Mesenchymal stem cell (in vitro differentiated cells and primary cell): Measurements from ENCODE around the gene GNAI1.

Source experiments
- DNase-seq: peaks from one replicate; pipeline ENCODE4 v3.0.0-alpha.2; 2013
- H2AFZ ChIP-seq: one replicate; pipeline ENCODE4 v1.6.1; 2013; ENCODE audit warnings: low read depth, mild to moderate bottlenecking, control low read depth, inconsistent platforms, low read length, moderate library complexity
- H2AK5ac ChIP-seq: 2 replicates; pipeline ENCODE4 v1.6.1; 2013; ENCODE audit warnings: low read length, moderate library complexity, mild to moderate bottlenecking, inconsistent platforms; ENCODE audit not compliant: severe bottlenecking
- H2BK120ac ChIP-seq: one replicate; pipeline ENCODE4 v1.6.1; 2013; ENCODE audit warnings: low read depth, mild to moderate bottlenecking, inconsistent platforms, low read length, moderate library complexity
- H2BK12ac ChIP-seq, 2 experiments: one replicate each; pipeline ENCODE4 v1.6.1; 2013; ENCODE audit warnings: inconsistent platforms in 2 of 2, low read length in 2 of 2, mild to moderate bottlenecking in 2 of 2, moderate library complexity in 2 of 2, control low read depth in 1 of 2
- H2BK15ac ChIP-seq: one replicate; pipeline ENCODE4 v1.6.1; 2013; ENCODE audit warnings: mild to moderate bottlenecking, low read depth, inconsistent platforms; ENCODE audit not compliant: poor library complexity, severe bottlenecking
- H2BK5ac ChIP-seq: 2 replicates; pipeline ENCODE4 v1.6.1; 2013; ENCODE audit warnings: low read depth, mild to moderate bottlenecking, low read length, control low read depth, inconsistent platforms; ENCODE audit not compliant: poor library complexity, severe bottlenecking
- H3K14ac ChIP-seq, 2 experiments: one replicate each; pipeline ENCODE4 v1.6.1; 2013; ENCODE audit warnings: inconsistent platforms in 2 of 2, low read length in 2 of 2, control low read depth in 1 of 2, mild to moderate bottlenecking in 1 of 2, moderate library complexity in 1 of 2
- H3K18ac ChIP-seq, 2 experiments: one replicate each; pipeline ENCODE4 v1.6.1; 2013; ENCODE audit warnings: inconsistent platforms in 2 of 2, low read length in 2 of 2, control low read depth in 1 of 2, low read depth in 1 of 2, mild to moderate bottlenecking in 1 of 2
- H3K23ac ChIP-seq, 2 experiments: one replicate each; pipeline ENCODE4 v1.6.1; 2013; ENCODE audit warnings: inconsistent platforms in 2 of 2, low read length in 2 of 2, mild to moderate bottlenecking in 2 of 2, moderate library complexity in 2 of 2, control low read depth in 1 of 2
- H3K27ac ChIP-seq: 2 replicates; pipeline ENCODE4 v1.5.1; 2013; ENCODE audit warnings: mild to moderate bottlenecking, moderate library complexity, low read length, control low read depth, inconsistent platforms; ENCODE audit not compliant: poor library complexity, severe bottlenecking
- H3K27me3 ChIP-seq, 2 experiments: 2 replicates each; pipeline versions ENCODE4 v1.6.1 to v1.7.0; 2013; ENCODE audit warnings: low read length in 2 of 2, mild to moderate bottlenecking in 2 of 2, moderate library complexity in 2 of 2, control low read depth in 1 of 2, inconsistent platforms in 1 of 2; ENCODE audit not compliant: control insufficient read depth in 1 of 2, insufficient read depth in 1 of 2
- H3K36me3 ChIP-seq, 2 experiments: 2 replicates each; pipeline versions ENCODE4 v1.6.1 to v1.7.0; 2013; ENCODE audit warnings: low read length in 2 of 2, control low read depth in 1 of 2, inconsistent platforms in 1 of 2, low read depth in 1 of 2, mild to moderate bottlenecking in 1 of 2; ENCODE audit not compliant: insufficient read depth in 2 of 2, control insufficient read depth in 1 of 2
- H3K4ac ChIP-seq, 2 experiments: one replicate each; pipeline ENCODE4 v1.6.1; 2013; ENCODE audit warnings: inconsistent platforms in 2 of 2, low read length in 2 of 2, mild to moderate bottlenecking in 2 of 2, moderate library complexity in 2 of 2, control low read depth in 1 of 2, low read depth in 1 of 2
- H3K4me1 ChIP-seq: 2 replicates; pipeline ENCODE4 v1.6.1; 2013; ENCODE audit warnings: low read depth, low read length, control low read depth; ENCODE audit not compliant: control insufficient read depth, insufficient read depth
- H3K4me2 ChIP-seq: 2 replicates; pipeline ENCODE4 v1.6.1; 2013; ENCODE audit warnings: low read length, mild to moderate bottlenecking, inconsistent platforms; ENCODE audit not compliant: poor library complexity, severe bottlenecking
- H3K4me3 ChIP-seq, 2 experiments: 2 replicates each; pipeline versions ENCODE4 v1.5.1 to v1.7.0; 2013; ENCODE audit warnings: low read length in 2 of 2, mild to moderate bottlenecking in 2 of 2, control low read depth in 1 of 2, low read depth in 1 of 2; ENCODE audit not compliant: insufficient read depth in 1 of 2
- H3K79me1 ChIP-seq: replicated peaks from 2 replicates; pipeline ENCODE4 v1.6.1; 2013; ENCODE audit warnings: mild to moderate bottlenecking, control low read depth, low read length, inconsistent platforms; ENCODE audit not compliant: poor library complexity, severe bottlenecking
- H3K9ac ChIP-seq: 2 replicates; pipeline ENCODE4 v1.7.0; 2013; ENCODE audit warnings: mild to moderate bottlenecking, low read length, moderate library complexity
- H3K9me3 ChIP-seq: 2 replicates; pipeline ENCODE4 v1.7.0; 2013; ENCODE audit warnings: mild to moderate bottlenecking, low read length; ENCODE audit not compliant: control insufficient read depth
- H4K8ac ChIP-seq: one replicate; pipeline ENCODE4 v1.6.1; 2013; ENCODE audit warnings: inconsistent platforms, mild to moderate bottlenecking, low read length, moderate library complexity
- H4K91ac ChIP-seq: one replicate; pipeline ENCODE4 v1.6.1; 2013; ENCODE audit warnings: mild to moderate bottlenecking, low read length, inconsistent platforms
- WGBS: methylation state at CpG from one replicate; pipeline ENCODE4 v1.1.7; 2013; ENCODE audit warnings: mixed read lengths; 5-methylcytosine and 5-hydroxymethylcytosine counted together

GNAI1 gene

DNA sequence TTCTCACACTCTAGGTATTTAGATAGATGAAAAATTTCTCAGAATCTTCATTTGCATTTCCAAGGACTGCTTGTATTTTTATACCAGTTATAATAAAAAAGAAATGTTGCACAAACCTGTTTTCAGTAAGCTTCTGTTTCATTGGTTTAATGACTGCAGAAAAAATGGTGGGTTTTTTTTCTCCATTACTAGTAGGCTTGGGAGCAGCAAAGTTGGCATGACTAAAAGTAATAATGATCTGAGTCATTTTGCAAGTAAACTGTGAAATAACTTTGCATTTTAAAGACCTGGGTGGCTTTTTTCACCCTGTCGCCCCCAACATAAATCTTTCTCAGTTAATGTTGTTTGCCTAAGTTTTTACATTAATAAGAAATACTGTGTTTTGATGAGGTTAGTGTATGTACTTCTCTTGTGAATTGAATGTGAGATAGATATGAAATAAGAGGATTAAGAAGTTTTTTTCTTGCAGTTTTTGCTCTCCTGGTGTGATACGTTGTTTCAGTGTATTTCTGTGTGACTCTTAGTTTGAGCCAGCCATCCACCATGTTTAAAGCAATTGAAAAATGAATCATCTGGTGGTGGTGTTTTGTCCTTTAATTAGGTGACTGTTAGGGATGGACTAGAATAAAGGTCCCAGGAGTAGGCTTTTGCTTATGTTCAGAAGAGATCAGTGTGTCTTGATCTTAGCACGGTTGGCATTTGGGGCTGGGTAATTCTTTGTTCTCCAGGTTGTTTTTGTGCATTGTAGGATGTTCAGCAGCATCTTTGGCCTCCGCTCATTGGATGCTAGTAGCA, 1.8 kb downstream of the GNAI1 start:
- DNase-seq, result peak; percentile 54
- H3K79me1 ChIP-seq, result no peaks in the 10 kb centered on the region
- H2BK5ac ChIP-seq, result no peak overlapping the region
- H2BK12ac ChIP-seq, result no peak overlapping the region
- H3K18ac ChIP-seq, result peak overlapping the region; percentile 7 to 76
- H3K27ac ChIP-seq, result peak overlapping the region; percentile 5
- H3K27me3 ChIP-seq, result no peaks in the 10 kb centered on the region
- H4K8ac ChIP-seq, result no peak overlapping the region
- H3K4ac ChIP-seq, result peak overlapping the region in 1 of 2 experiments; percentile 28
- H3K4me1 ChIP-seq, result peaks cover 3% of the 10 kb centered on the region
- H3K14ac ChIP-seq, result peak overlapping the region in 1 of 2 experiments; percentile 41
- no peak overlapping the region for H2AFZ ChIP-seq
- H3K9me3 ChIP-seq, result no peaks in the 10 kb centered on the region
- H2BK15ac ChIP-seq, result no peak overlapping the region
- H3K4me2 ChIP-seq, result peak overlapping the region; percentile 44
- H2AK5ac ChIP-seq, result no peak overlapping the region
- no peak overlapping the region for H2BK120ac ChIP-seq
- 10% methylated on average over 2 of the region's 4 CpGs for WGBS
- H4K91ac ChIP-seq, result no peak overlapping the region
- H3K36me3 ChIP-seq, result no peaks in the 10 kb centered on the region
- peak overlapping the region in 1 of 2 experiments; percentile 98 for H3K4me3 ChIP-seq
- H3K23ac ChIP-seq, result no peak overlapping the region
- peak overlapping the region; percentile 97 for H3K9ac ChIP-seq

DNA sequence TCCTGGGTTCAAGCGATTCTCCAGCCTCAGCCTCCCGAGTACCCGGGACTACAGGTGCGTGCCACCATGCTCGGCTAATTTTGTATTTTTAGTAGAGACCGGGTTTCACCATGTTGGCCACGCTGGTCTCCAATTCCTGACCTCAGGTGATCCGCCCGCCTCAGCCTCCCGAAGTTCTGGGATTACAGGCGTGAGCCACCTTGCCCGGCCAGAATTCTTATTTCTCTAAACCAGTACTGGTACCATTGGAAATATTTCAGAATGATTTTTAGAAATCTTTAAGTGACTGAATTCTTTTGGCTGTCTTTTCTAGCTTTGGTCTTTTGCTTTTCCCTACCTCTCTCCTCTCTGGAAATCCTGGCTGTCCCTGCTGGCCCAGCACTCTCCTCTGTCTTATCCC, 2.8 kb downstream of the GNAI1 start:
- Histone ChIP-seq H3K18ac (peak overlapping the region; percentile 8 to 62), H3K36me3 (no peaks in the 10 kb centered on the region), H3K4ac (no peak overlapping the region), H3K27ac (no peak overlapping the region), H3K4me2 (no peak overlapping the region), H3K27me3 (no peaks in the 10 kb centered on the region), H3K4me1 (peaks cover 3% of the 10 kb centered on the region), H3K23ac (no peak overlapping the region), H2BK5ac (no peak overlapping the region), H2BK12ac (no peak overlapping the region), H2AFZ (no peak overlapping the region), H3K9me3 (no peaks in the 10 kb centered on the region), H4K8ac (no peak overlapping the region), H2BK120ac (no peak overlapping the region), H3K4me3 (no peak overlapping the region), H3K9ac (no peak overlapping the region), H4K91ac (no peak overlapping the region), H3K79me1 (no peaks in the 10 kb centered on the region), H2BK15ac (no peak overlapping the region), H2AK5ac (no peak overlapping the region), H3K14ac (no peak overlapping the region)
- WGBS, result 81% methylated on average over 11 of the region's 12 CpGs
- no peak for DNase-seq

DNA sequence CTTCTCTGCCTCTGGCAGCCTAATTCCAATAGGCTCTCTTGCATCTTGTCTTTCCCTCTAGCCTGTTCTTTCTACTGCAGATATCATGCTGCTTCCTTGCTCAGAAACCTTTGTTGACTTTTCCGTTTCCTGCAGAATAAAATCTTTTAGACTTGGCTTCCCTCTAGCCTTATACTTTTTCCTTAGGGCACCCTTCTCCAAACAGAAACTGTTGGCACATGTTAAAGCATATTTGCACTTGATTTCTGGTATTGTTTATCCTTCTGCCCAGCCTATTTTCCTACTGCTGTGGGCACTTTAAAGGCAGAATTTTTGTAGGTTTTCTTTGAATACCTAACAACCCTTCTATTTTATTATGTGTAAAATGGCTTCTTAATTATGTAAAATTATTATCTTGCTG, 4.6 kb downstream of the GNAI1 start:
- no peak for DNase-seq
- Histone ChIP-seq H2BK15ac (no peak overlapping the region), H3K9ac (peak overlapping the region; percentile 10), H2BK120ac (no peak overlapping the region), H3K4me1 (peaks cover 3% of the 10 kb centered on the region), H3K4me3 (peak overlapping the region in 1 of 2 experiments; percentile 11), H4K8ac (no peak overlapping the region), H3K9me3 (no peaks in the 10 kb centered on the region), H3K79me1 (no peaks in the 10 kb centered on the region), H3K4ac (no peak overlapping the region), H3K27ac (peak overlapping the region; percentile 40), H3K14ac (no peak overlapping the region), H3K36me3 (no peaks in the 10 kb centered on the region), H3K4me2 (peak overlapping the region; percentile 28), H4K91ac (no peak overlapping the region), H3K27me3 (no peaks in the 10 kb centered on the region), H2BK5ac (no peak overlapping the region), H2AK5ac (no peak overlapping the region), H3K23ac (no peak overlapping the region), H3K18ac (peak overlapping the region in 1 of 2 experiments; percentile 62), H2AFZ (no peak overlapping the region), H2BK12ac (no peak overlapping the region)
- WGBS, result 33% methylated on average over 1 of the region's 1 CpG

DNA sequence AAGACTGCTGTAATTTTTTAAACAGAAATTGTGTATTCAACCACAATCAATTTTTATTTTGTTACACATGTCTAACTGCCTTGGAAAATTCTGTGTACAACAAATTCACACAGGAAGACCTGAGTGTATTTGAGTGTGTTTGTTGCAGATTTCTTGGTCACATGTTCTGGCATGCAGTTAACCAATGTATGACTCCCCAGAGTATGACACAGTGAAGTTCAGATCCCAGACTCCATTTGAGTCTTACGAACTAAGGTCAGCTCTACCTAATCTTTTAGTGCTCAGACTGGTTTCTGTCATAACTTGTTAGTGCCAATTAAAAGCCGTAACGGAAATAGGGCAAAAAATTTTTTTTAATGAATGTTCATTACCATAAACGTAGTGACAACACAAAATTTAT, 5.8 kb downstream of the GNAI1 start:
- H3K18ac ChIP-seq, result no peak overlapping the region
- no peak overlapping the region for H2AK5ac ChIP-seq
- no peak overlapping the region for H3K4ac ChIP-seq
- H3K23ac ChIP-seq, result no peak overlapping the region
- H3K4me3 ChIP-seq, result no peak overlapping the region
- H3K4me1 ChIP-seq, result peaks cover 3% of the 10 kb centered on the region
- H2BK120ac ChIP-seq, result no peak overlapping the region
- WGBS, result 96% methylated on average over 3 of the region's 4 CpGs
- no peak overlapping the region for H3K14ac ChIP-seq
- no peak overlapping the region for H4K8ac ChIP-seq
- DNase-seq, result no peak
- no peak overlapping the region for H3K27ac ChIP-seq
- H3K4me2 ChIP-seq, result no peak overlapping the region
- H2BK15ac ChIP-seq, result no peak overlapping the region
- no peaks in the 10 kb centered on the region for H3K36me3 ChIP-seq
- H4K91ac ChIP-seq, result no peak overlapping the region
- no peaks in the 10 kb centered on the region for H3K27me3 ChIP-seq
- H3K79me1 ChIP-seq, result no peaks in the 10 kb centered on the region
- H3K9me3 ChIP-seq, result no peaks in the 10 kb centered on the region
- H2BK5ac ChIP-seq, result no peak overlapping the region
- no peak overlapping the region for H2BK12ac ChIP-seq
- H3K9ac ChIP-seq, result no peak overlapping the region
- no peak overlapping the region for H2AFZ ChIP-seq
